B cell (primary cell): ENCODE measurements around the gene ABHD5. TPM values are rescaled to one million over a fixed set of nuclear protein-coding genes. Genes with fewer than 3 reads are reported as not detected.

Source experiments
- ATAC-seq: fragments of 200-7000 bp; cut with Tn5 transposase; one replicate; pipeline ENCODE4 v1.10.0; 2021; ENCODE audit warnings: low read depth, mild to moderate bottlenecking, moderate number of reproducible peaks, moderate library complexity
- CTCF ChIA-PET: fragments of 350-600 bp; sonication (Branson Sonifier 250); formaldehyde crosslinking; loops from one replicate; lab custom pipeline; 2021; ENCODE audit warnings: antibody characterized with exemption, inconsistent platforms; lab: Charles Lee
- POLR2A ChIA-PET: fragments of 350-600 bp; sonication (Branson Sonifier 250); formaldehyde crosslinking; loops from one replicate; lab custom pipeline; 2021; ENCODE audit warnings: antibody characterized with exemption; lab: Charles Lee
- DNase-seq: peaks from one replicate; pipeline ENCODE4 v3.0.0; 2013
- H2AFZ ChIP-seq: 2 replicates; pipeline ENCODE4 v1.6.1; 2012; ENCODE audit warnings: mild to moderate bottlenecking, low read depth, low read length; ENCODE audit not compliant: insufficient read depth, poor library complexity, severe bottlenecking
- H3K27ac ChIP-seq, 2 donors: 1 replicate in 1 of 2; 2 replicates in 1 of 2; pipeline ENCODE4 v1.5.1; 2012 to 2013; ENCODE audit warnings: low read length in 2 of 2, mild to moderate bottlenecking in 2 of 2, moderate library complexity in 1 of 2
- H3K27me3 ChIP-seq, 4 experiments: fragments of 200-600 bp in 1 of 4; sonication (generic) in 1 of 4; replicated peaks in 1 of 4; 1 replicate in 2 of 4; 2 replicates in 2 of 4; pipeline versions ENCODE4 v1.6.1 to v1.7.0; 2013 to 2016; ENCODE audit warnings: low read length in 3 of 4, mild to moderate bottlenecking in 2 of 4, mixed read lengths in 1 of 4, moderate library complexity in 1 of 4; ENCODE audit not compliant: insufficient read depth in 4 of 4, control insufficient read depth in 3 of 4; ENCODE audit errors: control extremely low read depth in 1 of 4
- H3K36me3 ChIP-seq, 2 experiments: replicated peaks in 1 of 2; 1 replicate in 1 of 2; 2 replicates in 1 of 2; pipeline versions ENCODE4 v1.6.1 to v1.7.1; 2013; ENCODE audit warnings: low read length in 1 of 2; ENCODE audit not compliant: insufficient read depth in 2 of 2, control insufficient read depth in 1 of 2; ENCODE audit errors: control extremely low read depth in 1 of 2, extremely low read depth in 1 of 2
- H3K4me1 ChIP-seq, 2 donors: fragments of 200-600 bp in 1 of 2; sonication (generic) in 1 of 2; 1 replicate in 1 of 2; 2 replicates in 1 of 2; pipeline versions ENCODE4 v1.5.1 to v1.6.1; 2013 to 2017; ENCODE audit warnings: low read length in 2 of 2; ENCODE audit not compliant: control insufficient read depth in 2 of 2, insufficient read depth in 2 of 2
- H3K4me2 ChIP-seq: replicated peaks from 2 replicates; pipeline ENCODE3; 2012; ENCODE audit warnings: mild to moderate bottlenecking, low read depth, low read length; ENCODE audit not compliant: poor library complexity, severe bottlenecking
- H3K4me3 ChIP-seq, 5 experiments: fragments of 200-600 bp in 1 of 5; sonication (generic) in 1 of 5; 1 replicate in 3 of 5; 2 replicates in 2 of 5; pipeline versions ENCODE4 v1.5.1 to v1.7.0; 2011 to 2016; ENCODE audit warnings: low read length in 4 of 5, mild to moderate bottlenecking in 4 of 5, low read depth in 2 of 5, control low read depth in 1 of 5, moderate library complexity in 1 of 5; ENCODE audit not compliant: insufficient read depth in 1 of 5; ENCODE audit errors: control extremely low read depth in 1 of 5, extremely low read depth in 1 of 5
- H3K79me2 ChIP-seq: fragments of 200-600 bp; sonication (generic); one replicate; pipeline ENCODE4 v1.6.0; 2016; ENCODE audit warnings: low read length; ENCODE audit not compliant: control insufficient read depth, insufficient read depth
- H3K9ac ChIP-seq: fragments of 200-600 bp; sonication (generic); 2 replicates; pipeline ENCODE4 v1.6.1; 2017; ENCODE audit warnings: mild to moderate bottlenecking, low read length, moderate library complexity
- H3K9me3 ChIP-seq, 3 donors: one replicate each; pipeline versions ENCODE4 v1.6.1 to v1.7.1; 2013; ENCODE audit warnings: low read length in 2 of 3; ENCODE audit not compliant: control insufficient read depth in 2 of 3, insufficient read depth in 1 of 3; ENCODE audit errors: control extremely low read depth in 1 of 3
- H4K20me1 ChIP-seq: 2 replicates; pipeline ENCODE4 v1.6.0; 2012; ENCODE audit warnings: mild to moderate bottlenecking, low read length; ENCODE audit not compliant: insufficient read depth, control insufficient read depth, poor library complexity, severe bottlenecking
- H3K27ac Mint-ChIP-seq: one replicate; pipeline ENCODE4 v1.8.0; 2021; ENCODE audit warnings: mixed read lengths
- H3K27me3 Mint-ChIP-seq: one replicate; pipeline ENCODE4 v1.8.0; 2021; ENCODE audit warnings: mixed read lengths
- H3K4me1 Mint-ChIP-seq: one replicate; pipeline ENCODE4 v1.8.0; 2021; ENCODE audit warnings: mixed read lengths
- H3K4me3 Mint-ChIP-seq: one replicate; pipeline ENCODE4 v1.8.0; 2021; ENCODE audit warnings: mixed read lengths
- H3K9me3 Mint-ChIP-seq: one replicate; pipeline ENCODE4 v1.8.0; 2022; ENCODE audit warnings: mixed read lengths; ENCODE audit not compliant: insufficient read depth
- EZH2 ChIP-seq: IDR thresholded peaks from 2 replicates; pipeline ENCODE4 v1.6.1; 2012; ENCODE audit warnings: borderline replicate concordance, low read depth, mild to moderate bottlenecking, moderate library complexity, low read length; ENCODE audit not compliant: insufficient read depth, poor library complexity, severe bottlenecking
- WGBS: methylation state at CpG from one replicate; pipeline ENCODE4 v1.1.5; 2013; ENCODE audit warnings: missing lambda C conversion rate; ENCODE audit not compliant: insufficient coverage; 5-methylcytosine and 5-hydroxymethylcytosine counted together
- intact Hi-C: fragments of 100-400 bp; cut with micrococcal nuclease; formaldehyde crosslinking; loops from one replicate; pipeline ENCODE4 v1.10.0; 2022
- polyA plus RNA-seq: library from polyadenylated mRNA; depleted of rRNA; stranded (reverse); fragments of >200 nt; gene quantifications from 2 replicates; pipeline ENCODE4 v1.2.3, GENCODE V29; 2012
- total RNA-seq, 2 donors: library from RNA; stranded (reverse); fragments of 120-200 nt in 1 of 2; gene quantifications; 1 replicate in 1 of 2; 2 replicates in 1 of 2; pipeline versions ENCODE4 v1.2.3 to v1.2.4, GENCODE V29; 2013 to 2022
- TF ChIP-seq, protein P1 (sequence below): fragments of 200-600 bp; IDR thresholded peaks from one replicate; pipeline ENCODE4 v1.8.0; 2022; ENCODE audit warnings: antibody characterized with exemption, mild to moderate bottlenecking

The ABHD5 gene
- total and polyA plus RNA-seq, 2 donors (not counting 1 experiment from before 2014, with no cell fraction given), result 4.7 to 12.1 TPM

DNA sequence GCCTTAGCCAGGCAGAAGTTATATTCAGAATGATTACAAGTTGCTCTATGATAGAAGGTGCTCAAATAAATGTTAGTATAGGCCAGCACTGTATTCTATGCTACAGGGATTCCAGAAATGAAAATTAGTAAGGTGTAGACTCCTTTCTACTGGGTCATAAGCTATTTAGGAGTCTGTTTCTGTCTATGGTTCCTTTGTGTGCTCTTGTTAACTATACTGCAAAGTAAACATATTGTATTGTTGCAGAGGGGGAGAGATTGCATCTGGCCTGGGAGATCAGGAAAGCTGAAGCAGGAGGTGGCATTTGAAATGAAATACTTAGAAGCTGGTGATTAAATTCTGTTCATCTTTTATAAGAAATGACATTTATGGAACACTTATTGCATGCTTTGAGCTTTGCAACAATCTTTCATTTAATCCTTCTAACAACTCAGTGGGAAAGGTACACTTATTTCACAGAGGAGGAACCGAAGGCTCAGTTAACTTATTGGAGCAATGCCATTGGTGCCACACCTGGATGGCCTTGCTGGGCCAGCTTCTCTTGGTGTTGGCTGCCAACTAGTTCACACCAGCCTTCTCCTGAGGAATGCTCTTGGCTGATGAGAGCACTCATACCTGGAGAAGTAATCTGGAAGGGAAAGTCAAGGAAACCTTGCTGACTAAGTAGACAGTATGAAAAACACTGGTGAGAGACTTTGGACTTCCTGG lies 39.1 kb downstream of the ABHD5 start:
- ATAC-seq (no peak), DNase-seq (no peak)
- Histone ChIP-seq H3K79me2 (no peaks in the 10 kb centered on the region), H3K4me1 (no peaks in the 10 kb centered on the region), H3K9ac (no peak overlapping the region), H3K36me3 (no peaks in the 10 kb centered on the region), H3K27ac (no peak overlapping the region), H3K27me3 (no peaks in the 10 kb centered on the region), H3K4me3 (no peak overlapping the region), H3K4me2 (no peak overlapping the region), H2AFZ (no peak overlapping the region), H4K20me1 (no peaks in the 10 kb centered on the region), H3K9me3 (no peaks in the 10 kb centered on the region)
- H3K9me3 Mint-ChIP-seq, result no peaks in the 10 kb centered on the region
- ChIA-PET POLR2A (no interaction called here), CTCF (interaction anchor here (1.3 kb wide), 1 partner anchor 32 kb away, joined by 3 read pairs; no protein-coding TSS in a partner anchor)
- H3K4me1 Mint-ChIP-seq, result no peaks in the 10 kb centered on the region
- no peak overlapping the region for H3K4me3 Mint-ChIP-seq
- H3K27me3 Mint-ChIP-seq, result no peaks in the 10 kb centered on the region
- intact Hi-C loops, result no loop called here
- H3K27ac Mint-ChIP-seq, result no peak overlapping the region
- TF ChIP-seq, protein P1, sequence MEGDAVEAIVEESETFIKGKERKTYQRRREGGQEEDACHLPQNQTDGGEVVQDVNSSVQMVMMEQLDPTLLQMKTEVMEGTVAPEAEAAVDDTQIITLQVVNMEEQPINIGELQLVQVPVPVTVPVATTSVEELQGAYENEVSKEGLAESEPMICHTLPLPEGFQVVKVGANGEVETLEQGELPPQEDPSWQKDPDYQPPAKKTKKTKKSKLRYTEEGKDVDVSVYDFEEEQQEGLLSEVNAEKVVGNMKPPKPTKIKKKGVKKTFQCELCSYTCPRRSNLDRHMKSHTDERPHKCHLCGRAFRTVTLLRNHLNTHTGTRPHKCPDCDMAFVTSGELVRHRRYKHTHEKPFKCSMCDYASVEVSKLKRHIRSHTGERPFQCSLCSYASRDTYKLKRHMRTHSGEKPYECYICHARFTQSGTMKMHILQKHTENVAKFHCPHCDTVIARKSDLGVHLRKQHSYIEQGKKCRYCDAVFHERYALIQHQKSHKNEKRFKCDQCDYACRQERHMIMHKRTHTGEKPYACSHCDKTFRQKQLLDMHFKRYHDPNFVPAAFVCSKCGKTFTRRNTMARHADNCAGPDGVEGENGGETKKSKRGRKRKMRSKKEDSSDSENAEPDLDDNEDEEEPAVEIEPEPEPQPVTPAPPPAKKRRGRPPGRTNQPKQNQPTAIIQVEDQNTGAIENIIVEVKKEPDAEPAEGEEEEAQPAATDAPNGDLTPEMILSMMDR, result no peak
- WGBS, result no CpG with 5 or more reads among the region's 1 CpG

DNA sequence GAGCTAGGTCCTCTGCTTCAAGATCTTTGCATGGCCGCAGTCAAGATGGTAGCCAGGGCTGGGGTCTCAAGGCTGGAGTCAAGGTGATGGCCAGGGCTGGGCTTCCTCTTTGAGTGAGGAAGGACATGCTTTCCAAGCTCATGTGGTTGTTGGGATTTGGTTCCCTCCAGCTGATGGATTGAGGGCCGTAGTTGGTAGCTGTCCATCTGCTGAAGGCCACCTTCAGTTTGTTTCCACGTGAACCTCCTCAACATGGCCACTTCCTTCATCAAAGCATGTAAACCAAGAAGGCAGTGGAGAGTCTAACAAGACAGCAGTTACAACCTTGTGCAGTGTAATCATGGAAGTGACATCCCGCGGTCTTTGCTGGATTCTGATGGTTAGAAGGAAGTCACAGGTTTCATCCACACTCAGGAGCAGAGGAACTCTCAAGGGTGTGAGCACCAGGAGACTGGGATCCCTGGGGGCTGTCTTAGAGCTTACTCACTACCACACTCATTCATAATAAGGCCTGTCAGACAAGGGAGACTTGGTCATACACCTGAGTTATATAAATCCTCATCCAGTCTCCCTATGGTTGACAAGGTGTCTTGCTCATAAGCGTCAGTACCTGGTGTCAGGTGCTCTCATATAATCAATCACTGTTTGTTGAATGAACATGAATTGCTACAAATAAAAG lies 42.1 kb downstream of the ABHD5 start:
- Histone ChIP-seq H3K4me2 (no peak overlapping the region), H3K9me3 (no peaks in the 10 kb centered on the region), H3K4me3 (no peak overlapping the region), H3K27ac (no peak overlapping the region), H3K4me1 (no peaks in the 10 kb centered on the region), H3K36me3 (no peaks in the 10 kb centered on the region), H3K9ac (no peak overlapping the region), H2AFZ (no peak overlapping the region), H3K79me2 (no peaks in the 10 kb centered on the region), H4K20me1 (no peaks in the 10 kb centered on the region), H3K27me3 (no peaks in the 10 kb centered on the region)
- ChIA-PET CTCF (no interaction called here), POLR2A (no interaction called here)
- ATAC-seq (no peak), DNase-seq (no peak)
- no peaks in the 10 kb centered on the region for H3K4me1 Mint-ChIP-seq
- WGBS, result 100% methylated on average over 4 of the region's 6 CpGs
- H3K27ac Mint-ChIP-seq, result no peak overlapping the region
- H3K9me3 Mint-ChIP-seq, result no peaks in the 10 kb centered on the region
- no peak for TF ChIP-seq EZH2
- TF ChIP-seq, protein P1, result no peak
- intact Hi-C loops, result no loop called here
- H3K27me3 Mint-ChIP-seq, result no peaks in the 10 kb centered on the region
- no peak overlapping the region for H3K4me3 Mint-ChIP-seq
